ENCODE data around the gene NOL3.

NOL3 gene

GRCh38 chr16:67206838-67207248 is 36.5 kb downstream of the NOL3 start:
- DNase-seq (ENCODE audit: low spot score): no peak

- DNase-seq (ENCODE audit: low spot score): no peak
These were observed 37.1 kb downstream of the NOL3 start for GRCh38 chr16:67207249-67208091.

- no peak for DNase-seq (ENCODE audit: low spot score)
These were observed 38.0 kb downstream of the NOL3 start for GRCh38 chr16:67208154-67208896.

GRCh38 chr16:67209565-67209964 is 39.2 kb downstream of the NOL3 start:
- DNase-seq (ENCODE audit: low spot score): no peak

- no peak for DNase-seq (ENCODE audit: low spot score)
These were observed 40.0 kb downstream of the NOL3 start for GRCh38 chr16:67210069-67210937.

GRCh38 chr16:67211674-67212073 is 41.3 kb downstream of the NOL3 start:
- no peak for DNase-seq (ENCODE audit: low spot score)

- DNase-seq (ENCODE audit: low spot score): no peak
These were observed 42.4 kb downstream of the NOL3 start for GRCh38 chr16:67212766-67213165.

- no peak for DNase-seq (ENCODE audit: low spot score)
These were observed 43.1 kb downstream of the NOL3 start for GRCh38 chr16:67213197-67214019.

- DNase-seq (ENCODE audit: low spot score): no peak
These were observed 45.4 kb downstream of the NOL3 start for GRCh38 chr16:67215706-67216105.

- no peak for DNase-seq (ENCODE audit: low spot score)
These were observed 46.5 kb downstream of the NOL3 start for GRCh38 chr16:67216612-67217490.

- DNase-seq (ENCODE audit: low spot score): no peak
These were observed 53.7 kb downstream of the NOL3 start for GRCh38 chr16:67223992-67224391.

All from D341Med (cell line).